GM21717 (cell line): ENCODE data around the gene CCDC68.

ENCODE experiments used
- ATAC-seq: cut with Tn5 transposase; IDR thresholded peaks from one replicate; pipeline ENCODE4 v1.9.1; 2021; ENCODE audit warnings: mild to moderate bottlenecking, moderate library complexity; ENCODE audit not compliant: unreplicated experiment

Gene CCDC68

GRCh38 chr18:54923339-54923956 is 35.8 kb downstream of the CCDC68 start:
- no peak for ATAC-seq

GRCh38 chr18:54919412-54919811 is 39.8 kb downstream of the CCDC68 start:
- ATAC-seq: no peak

- ATAC-seq: no peak
These were observed 41.2 kb downstream of the CCDC68 start for GRCh38 chr18:54918060-54918459.

- no peak for ATAC-seq
These were observed 42.8 kb downstream of the CCDC68 start for GRCh38 chr18:54916507-54916906.

- no peak for ATAC-seq
These were observed 44.4 kb downstream of the CCDC68 start for GRCh38 chr18:54914816-54915215.

GRCh38 chr18:54911551-54911950 is 47.7 kb downstream of the CCDC68 start:
- ATAC-seq: no peak

- no peak for ATAC-seq
These were observed 48.9 kb downstream of the CCDC68 start for GRCh38 chr18:54910161-54910919.

GRCh38 chr18:54909538-54909937 is 49.7 kb downstream of the CCDC68 start:
- ATAC-seq: no peak

- no peak for ATAC-seq
These were observed 52.7 kb downstream of the CCDC68 start for GRCh38 chr18:54906331-54907185.

- no peak for ATAC-seq
These were observed 53.6 kb downstream of the CCDC68 start for GRCh38 chr18:54905629-54906028.

GRCh38 chr18:54904581-54904980 is 54.7 kb downstream of the CCDC68 start:
- no peak for ATAC-seq

GRCh38 chr18:54900290-54900689 is 59.0 kb downstream of the CCDC68 start:
- no peak for ATAC-seq

- no peak for ATAC-seq
These were observed 59.8 kb downstream of the CCDC68 start for GRCh38 chr18:54899500-54899899.

GRCh38 chr18:54888933-54889332 is 70.3 kb downstream of the CCDC68 start:
- ATAC-seq: no peak

- no peak for ATAC-seq
These were observed 70.9 kb downstream of the CCDC68 start for GRCh38 chr18:54888378-54888777.

GRCh38 chr18:54883816-54884604 is 75.3 kb downstream of the CCDC68 start:
- ATAC-seq: no peak

- no peak for ATAC-seq
These were observed 76.9 kb downstream of the CCDC68 start for GRCh38 chr18:54882318-54882717.

GRCh38 chr18:54881229-54881768 is 78.0 kb downstream of the CCDC68 start:
- ATAC-seq: no peak

- ATAC-seq: no peak
These were observed 78.7 kb downstream of the CCDC68 start for GRCh38 chr18:54880395-54881105.

GRCh38 chr18:54879691-54880090 is 79.6 kb downstream of the CCDC68 start:
- no peak for ATAC-seq
